Stimulated activated CD8-positive, alpha-beta memory T cell treated with anti-CD3 and anti-CD28 coated beads, Interleukin-4, amount 100 ng/mL, for 48 hours (primary cell): ENCODE data around the gene OSR1.
"Not testable (repeated sequence)": the region's sequence is repeated elsewhere in the genome, so short reads cannot be mapped to it uniquely, and the experiment has no call there.

Source experiments
- DNase-seq: peaks from one replicate; pipeline ENCODE4 v3.0.0-alpha.2; 2020

OSR1 gene

DNA sequence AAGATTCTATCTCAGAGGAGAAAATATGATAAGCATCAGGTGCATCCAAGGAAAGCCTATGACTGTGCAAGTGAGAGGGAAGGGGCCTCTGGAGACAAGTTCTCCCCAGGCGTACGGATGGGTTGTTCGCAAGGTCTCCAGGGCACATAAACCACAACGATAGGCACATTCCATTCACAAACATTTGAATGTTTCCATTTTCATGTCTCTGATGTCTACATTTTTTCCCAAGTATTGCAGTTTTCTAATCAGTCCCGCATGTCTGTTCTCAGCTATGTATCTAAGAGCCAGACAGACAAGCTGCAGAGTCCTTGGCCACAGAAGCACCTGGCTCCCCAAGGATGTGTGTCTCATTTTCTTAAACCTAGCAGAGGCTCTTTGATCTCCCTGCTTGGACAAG is 28.0 kb downstream of the OSR1 start:
- DNase-seq = no peak

- no peak for DNase-seq
These were observed 29.0 kb downstream of the OSR1 start for GRCh38 chr2:19329445-19329844.

DNA sequence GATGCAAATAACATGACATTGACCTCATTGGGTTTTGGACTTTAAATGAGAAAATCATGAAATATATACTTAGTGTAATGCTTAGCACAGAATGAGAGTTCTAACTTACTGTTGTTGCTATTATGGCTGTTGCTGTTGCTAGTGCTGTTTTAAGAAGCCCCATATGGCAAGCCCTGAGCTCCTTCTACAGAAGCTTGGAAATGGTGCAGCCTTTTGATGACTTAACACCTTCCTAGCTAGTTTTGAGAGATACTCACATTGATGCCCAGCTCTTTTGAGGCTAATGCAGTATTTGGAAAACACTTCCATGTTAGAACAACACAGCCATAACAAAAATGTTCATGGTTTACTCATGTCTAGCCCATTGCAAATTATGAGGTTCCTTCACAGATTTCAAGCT is 30.9 kb downstream of the OSR1 start:
- no peak for DNase-seq

DNA sequence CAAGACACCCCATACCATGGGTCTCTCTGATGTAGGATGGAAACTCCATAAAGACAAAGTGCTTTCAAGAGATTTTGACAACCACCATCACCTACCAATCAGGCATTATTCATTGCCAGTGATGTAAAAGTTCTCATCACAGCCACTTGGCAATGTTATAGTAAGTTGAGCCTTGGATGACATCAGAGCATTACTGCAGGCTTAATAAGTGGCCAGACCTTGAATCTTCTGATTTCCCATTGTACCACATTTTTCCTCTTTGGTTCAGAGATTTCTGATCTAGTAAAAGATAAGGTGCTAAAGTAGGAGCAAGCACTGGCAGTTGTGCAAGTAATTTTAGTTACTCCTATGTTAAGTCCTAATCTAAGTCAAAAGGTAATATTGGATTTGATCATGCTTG is 36.5 kb downstream of the OSR1 start:
- DNase-seq = no peak

DNA sequence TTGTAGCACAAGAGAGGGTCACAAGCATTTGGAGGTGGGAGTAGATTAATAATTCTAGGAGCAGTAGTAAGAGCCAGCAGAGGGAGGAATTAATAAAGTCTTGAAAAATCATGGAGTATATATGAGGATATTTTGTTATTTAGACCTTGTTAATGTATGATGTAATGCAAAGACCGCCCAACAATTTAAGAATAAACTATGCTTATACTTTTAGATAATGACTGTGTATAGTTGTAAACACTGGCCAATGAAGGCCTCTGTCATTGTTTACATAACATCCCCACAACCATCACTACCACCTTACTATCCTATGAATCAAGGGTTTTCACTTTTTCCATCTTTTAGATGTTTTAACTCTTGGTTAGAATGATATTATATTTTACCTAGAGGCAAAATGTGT is 37.6 kb downstream of the OSR1 start:
- DNase-seq = no peak

- no peak for DNase-seq
These were observed 38.7 kb downstream of the OSR1 start for GRCh38 chr2:19319698-19320097.

GRCh38 chr2:19319064-19319463 is 39.4 kb downstream of the OSR1 start:
- DNase-seq = no peak

- DNase-seq = no peak
These were observed 44.9 kb downstream of the OSR1 start for GRCh38 chr2:19313553-19313952.

DNA sequence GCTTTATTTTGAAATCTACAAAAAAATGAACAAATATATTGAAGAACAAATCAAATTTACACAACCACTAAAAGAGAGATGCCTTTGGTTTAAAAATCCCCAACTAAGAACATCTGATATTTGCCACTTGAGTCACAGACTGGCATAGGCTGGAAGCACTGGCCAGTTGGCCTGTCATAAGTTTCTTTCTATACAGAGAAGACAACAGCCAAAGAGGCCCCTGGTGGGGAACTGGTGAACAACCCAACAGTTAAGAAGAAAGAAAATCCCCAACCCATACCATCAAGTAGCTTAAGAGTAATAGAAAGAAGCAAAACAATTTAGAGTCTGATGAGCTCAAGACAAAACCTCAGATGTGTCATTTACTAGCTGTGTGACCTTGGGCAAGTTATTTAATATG is 45.5 kb downstream of the OSR1 start:
- no peak for DNase-seq

DNA sequence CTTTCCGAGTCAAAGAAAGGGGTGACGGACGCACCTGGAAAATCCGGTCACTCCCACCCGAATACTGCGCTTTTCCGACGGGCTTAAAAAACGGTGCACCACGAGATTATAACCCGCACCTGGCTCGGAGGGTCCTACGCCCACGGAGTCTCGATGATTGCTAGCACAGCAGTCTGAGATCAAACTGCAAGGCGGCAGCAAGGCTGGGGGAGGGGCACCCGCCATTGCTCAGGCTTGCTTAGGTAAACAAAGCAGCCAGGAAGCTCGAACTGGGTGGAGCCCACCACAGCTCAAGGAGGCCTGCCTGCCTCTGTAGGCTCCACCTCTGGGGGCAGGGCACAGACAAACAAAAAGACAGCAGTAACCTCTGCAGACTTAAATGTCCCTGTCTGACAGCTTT is 52.4 kb downstream of the OSR1 start:
- DNase-seq = not testable (repeated sequence)

DNA sequence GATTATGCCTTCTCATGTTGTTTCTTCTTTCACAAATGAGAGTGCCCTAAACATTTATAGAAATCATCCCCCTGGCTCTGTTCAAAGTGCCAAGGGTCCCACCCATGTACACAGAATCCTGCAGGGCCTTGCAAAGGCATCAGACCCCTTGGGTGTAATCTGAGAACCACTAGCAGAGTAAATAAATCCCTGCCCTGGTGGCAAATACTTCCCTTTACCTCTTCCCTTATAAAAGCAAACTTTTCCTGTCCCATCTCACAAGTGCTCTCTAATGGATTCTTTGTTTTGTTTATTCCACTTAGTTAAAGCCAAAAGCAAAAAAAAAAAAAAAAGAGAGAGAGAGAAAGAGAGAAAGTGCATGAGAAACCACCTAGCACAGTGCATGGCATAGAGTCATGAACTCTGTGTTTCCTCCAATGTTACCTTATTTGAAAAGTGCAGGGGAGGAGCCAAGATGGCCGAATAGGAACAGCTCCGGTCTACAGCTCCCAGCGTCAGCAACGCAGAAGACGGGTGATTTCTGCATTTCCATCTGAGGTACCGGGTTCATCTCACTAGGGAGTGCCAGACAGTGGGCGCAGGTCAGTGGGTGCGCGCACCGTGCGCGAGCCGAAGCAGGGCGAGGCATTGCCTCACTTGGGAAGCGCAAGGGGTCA is 52.9 kb downstream of the OSR1 start:
- DNase-seq = not testable (repeated sequence)

DNA sequence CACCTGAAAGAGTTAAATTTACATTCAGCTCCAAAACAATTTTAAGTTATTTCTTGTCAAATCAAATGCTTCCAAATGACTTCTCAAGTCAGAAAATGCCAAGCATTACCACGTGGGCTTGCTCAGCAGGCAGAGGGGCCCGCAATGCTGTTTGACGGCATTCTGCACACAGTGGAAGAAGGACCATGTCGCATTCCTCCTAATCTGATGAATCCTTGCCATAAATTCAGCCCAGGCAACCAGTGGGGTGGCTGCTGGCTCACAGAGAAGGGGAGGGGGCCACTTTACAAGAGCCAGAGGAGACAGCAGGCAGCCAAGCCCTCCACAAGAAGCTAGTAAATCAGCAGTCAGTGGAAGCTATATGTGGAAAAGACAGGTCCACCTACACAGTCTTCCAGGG is 56.7 kb downstream of the OSR1 start:
- no peak for DNase-seq
